Neural progenitor cell (in vitro differentiated cells): ENCODE results near the gene SLIT1.

Experiments used
- EZH2 ChIP-seq: fragments of 200-600 bp; sonication (generic); IDR thresholded peaks from 2 replicates; pipeline ENCODE4 v1.6.1; 2017; ENCODE audit warnings: antibody characterized with exemption, mild to moderate bottlenecking, moderate library complexity
- TF ChIP-seq, protein P1 (sequence below): fragments of 200-600 bp; sonication (generic); IDR thresholded peaks from 2 replicates; pipeline ENCODE4 v1.5.1; 2017; ENCODE audit warnings: antibody characterized with exemption, mild to moderate bottlenecking

DNA sequence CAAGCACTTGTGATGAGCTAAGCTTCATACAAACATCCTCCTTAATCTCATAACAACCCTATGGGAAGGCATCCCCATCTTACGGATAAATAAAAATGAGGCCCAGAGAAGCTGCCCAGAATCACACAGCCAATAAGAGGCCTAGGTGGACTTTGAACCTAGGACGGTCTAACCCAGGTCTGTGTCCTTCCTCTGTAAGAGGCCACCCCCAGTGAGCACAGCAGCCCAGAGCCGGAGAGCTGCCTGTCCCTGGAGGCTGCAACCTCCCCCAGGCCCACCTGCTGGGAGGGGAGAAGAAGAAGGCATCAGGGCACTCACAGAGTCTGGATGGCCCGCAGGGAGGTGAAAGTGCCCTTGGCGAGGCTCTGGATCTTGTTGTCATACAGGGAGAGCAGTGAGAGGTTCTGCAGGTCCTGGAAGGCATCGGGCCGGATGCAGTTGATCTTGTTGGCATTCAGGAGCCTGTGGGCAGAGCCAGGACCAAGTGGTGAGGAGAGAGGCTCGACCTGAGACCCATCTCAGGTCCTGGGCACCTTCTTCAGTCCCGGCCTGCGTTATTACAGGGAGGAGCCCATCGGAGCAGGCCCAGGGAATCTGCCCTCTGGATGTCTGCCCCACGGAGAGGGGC, 129.6 kb downstream of the SLIT1 start:
- TF ChIP-seq, protein P1, sequence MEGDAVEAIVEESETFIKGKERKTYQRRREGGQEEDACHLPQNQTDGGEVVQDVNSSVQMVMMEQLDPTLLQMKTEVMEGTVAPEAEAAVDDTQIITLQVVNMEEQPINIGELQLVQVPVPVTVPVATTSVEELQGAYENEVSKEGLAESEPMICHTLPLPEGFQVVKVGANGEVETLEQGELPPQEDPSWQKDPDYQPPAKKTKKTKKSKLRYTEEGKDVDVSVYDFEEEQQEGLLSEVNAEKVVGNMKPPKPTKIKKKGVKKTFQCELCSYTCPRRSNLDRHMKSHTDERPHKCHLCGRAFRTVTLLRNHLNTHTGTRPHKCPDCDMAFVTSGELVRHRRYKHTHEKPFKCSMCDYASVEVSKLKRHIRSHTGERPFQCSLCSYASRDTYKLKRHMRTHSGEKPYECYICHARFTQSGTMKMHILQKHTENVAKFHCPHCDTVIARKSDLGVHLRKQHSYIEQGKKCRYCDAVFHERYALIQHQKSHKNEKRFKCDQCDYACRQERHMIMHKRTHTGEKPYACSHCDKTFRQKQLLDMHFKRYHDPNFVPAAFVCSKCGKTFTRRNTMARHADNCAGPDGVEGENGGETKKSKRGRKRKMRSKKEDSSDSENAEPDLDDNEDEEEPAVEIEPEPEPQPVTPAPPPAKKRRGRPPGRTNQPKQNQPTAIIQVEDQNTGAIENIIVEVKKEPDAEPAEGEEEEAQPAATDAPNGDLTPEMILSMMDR, result no peak
- no peak for TF ChIP-seq EZH2
